ENCODE results near the gene CFAP68. TPM values are rescaled to one million over a fixed set of nuclear protein-coding genes. Genes with fewer than 3 reads are reported as not detected.

Gene CFAP68
- total and polyA plus RNA-seq, 2 donors from 2014 or later, result 29.5 to 93.7 TPM

- H3K9ac ChIP-seq (ENCODE audit: low read length in 3 of 3), result no peak overlapping the region
- no peaks in the 10 kb centered on the region for H3K27me3 ChIP-seq (ENCODE audit: control insufficient read depth, insufficient read depth, low read length)
- H3K27ac ChIP-seq (ENCODE audit: low read depth in 2 of 2, low read length in 2 of 2), result peak overlapping the region in 1 of 2 donors; percentile 41
- DNase-seq (no peak), FAIRE-seq (no peak)
- no peak overlapping the region for H3K4me3 ChIP-seq (ENCODE audit: low read length in 3 of 3)
- peaks cover 0 to 8% (median 4%) of the 10 kb centered on the region in 3 donors for H3K4me1 ChIP-seq (ENCODE audit: control insufficient read depth in 2 of 3, insufficient read depth in 2 of 3, low read depth in 1 of 3, low read length in 3 of 3)
- no peaks in the 10 kb centered on the region for H3K9me3 ChIP-seq (ENCODE audit: control insufficient read depth in 2 of 3, insufficient read depth in 1 of 3, low read length in 3 of 3)
- H3K36me3 ChIP-seq (ENCODE audit: control insufficient read depth in 2 of 3, insufficient read depth in 3 of 3, low read length in 3 of 3), result peaks cover 0 to 13% (median 10%) of the 10 kb centered on the region in 3 donors
- intact Hi-C loops (cut with DNase I), result loop anchor here (10.0 kb wide), 1 partner anchor 235 kb away; the partner anchor contains the start of gene SIK2
- no peak for TF ChIP-seq CTCF (IDR thresholded peaks at IDR 0.05; ENCODE audit: borderline replicate concordance, extremely low read depth, insufficient read depth)
Measured at GRCh38 chr11:111840143-111840542, 39.2 kb upstream of the CFAP68 start.

GRCh38 chr11:111841370-111842053 lies 37.8 kb upstream of the CFAP68 start:
- TF ChIP-seq CTCF (IDR thresholded peaks at IDR 0.05; ENCODE audit: borderline replicate concordance, extremely low read depth, insufficient read depth), result peak; percentile 98
- Histone ChIP-seq H3K4me3 (ENCODE audit: low read length in 3 of 3) (no peak overlapping the region), H3K27ac (ENCODE audit: low read depth in 2 of 2, low read length in 2 of 2) (no peak overlapping the region), H3K36me3 (ENCODE audit: control insufficient read depth in 2 of 3, insufficient read depth in 3 of 3, low read length in 3 of 3) (peaks cover 2 to 15% (median 13%) of the 10 kb centered on the region in 3 donors), H3K27me3 (ENCODE audit: control insufficient read depth, insufficient read depth, low read length) (no peaks in the 10 kb centered on the region), H3K9me3 (ENCODE audit: control insufficient read depth in 2 of 3, insufficient read depth in 1 of 3, low read length in 3 of 3) (no peaks in the 10 kb centered on the region), H3K4me1 (ENCODE audit: control insufficient read depth in 2 of 3, insufficient read depth in 2 of 3, low read depth in 1 of 3, low read length in 3 of 3) (peaks cover 0 to 8% (median 4%) of the 10 kb centered on the region in 3 donors), H3K9ac (ENCODE audit: low read length in 3 of 3) (no peak overlapping the region)
- DNase-seq, result peak; percentile 84 to 91 (median 86)
- intact Hi-C loops (cut with DNase I), result loop anchor here (10.0 kb wide), 1 partner anchor 237 kb away; the partner anchor contains the start of gene SIK2
- FAIRE-seq, result peak; percentile 97

GRCh38 chr11:111843661-111844060 lies 35.7 kb upstream of the CFAP68 start:
- TF ChIP-seq CTCF (IDR thresholded peaks at IDR 0.05; ENCODE audit: borderline replicate concordance, extremely low read depth, insufficient read depth), result no peak
- no peak for FAIRE-seq
- peaks cover 2 to 13% (median 11%) of the 10 kb centered on the region in 3 donors for H3K36me3 ChIP-seq (ENCODE audit: control insufficient read depth in 2 of 3, insufficient read depth in 3 of 3, low read length in 3 of 3)
- H3K27ac ChIP-seq (ENCODE audit: low read depth in 2 of 2, low read length in 2 of 2), result no peak overlapping the region
- no peaks in the 10 kb centered on the region for H3K27me3 ChIP-seq (ENCODE audit: control insufficient read depth, insufficient read depth, low read length)
- no peaks in the 10 kb centered on the region for H3K9me3 ChIP-seq (ENCODE audit: control insufficient read depth in 2 of 3, insufficient read depth in 1 of 3, low read length in 3 of 3)
- DNase-seq, result no peak
- no peak overlapping the region for H3K9ac ChIP-seq (ENCODE audit: low read length in 3 of 3)
- H3K4me1 ChIP-seq (ENCODE audit: control insufficient read depth in 2 of 3, insufficient read depth in 2 of 3, low read depth in 1 of 3, low read length in 3 of 3), result peaks cover 0 to 5% (median 4%) of the 10 kb centered on the region in 3 donors
- intact Hi-C loops (cut with DNase I), result loop anchor here (10.0 kb wide), 1 partner anchor 239 kb away; the partner anchor contains the start of gene SIK2
- no peak overlapping the region for H3K4me3 ChIP-seq (ENCODE audit: low read length in 3 of 3)
